Fibroblast of mammary gland (primary cell): Measurements from ENCODE around the gene PPIF.

Experiments
- DNase-seq: peaks from one replicate; pipeline ENCODE4 v3.0.0-alpha.2; 2010; ENCODE audit warnings: low read depth
- H3K4me3 ChIP-seq: 2 replicates; pipeline ENCODE4 v1.5.1; 2011; ENCODE audit warnings: low read depth, mild to moderate bottlenecking, low read length, moderate library complexity; ENCODE audit not compliant: control insufficient read depth
- TF ChIP-seq, protein P1 (sequence below): conservative IDR thresholded peaks from 2 replicates; pipeline ENCODE4 v1.5.1; 2011; ENCODE audit warnings: low read depth, low read length, inconsistent platforms; ENCODE audit not compliant: control insufficient read depth, insufficient read depth

Gene PPIF

DNA sequence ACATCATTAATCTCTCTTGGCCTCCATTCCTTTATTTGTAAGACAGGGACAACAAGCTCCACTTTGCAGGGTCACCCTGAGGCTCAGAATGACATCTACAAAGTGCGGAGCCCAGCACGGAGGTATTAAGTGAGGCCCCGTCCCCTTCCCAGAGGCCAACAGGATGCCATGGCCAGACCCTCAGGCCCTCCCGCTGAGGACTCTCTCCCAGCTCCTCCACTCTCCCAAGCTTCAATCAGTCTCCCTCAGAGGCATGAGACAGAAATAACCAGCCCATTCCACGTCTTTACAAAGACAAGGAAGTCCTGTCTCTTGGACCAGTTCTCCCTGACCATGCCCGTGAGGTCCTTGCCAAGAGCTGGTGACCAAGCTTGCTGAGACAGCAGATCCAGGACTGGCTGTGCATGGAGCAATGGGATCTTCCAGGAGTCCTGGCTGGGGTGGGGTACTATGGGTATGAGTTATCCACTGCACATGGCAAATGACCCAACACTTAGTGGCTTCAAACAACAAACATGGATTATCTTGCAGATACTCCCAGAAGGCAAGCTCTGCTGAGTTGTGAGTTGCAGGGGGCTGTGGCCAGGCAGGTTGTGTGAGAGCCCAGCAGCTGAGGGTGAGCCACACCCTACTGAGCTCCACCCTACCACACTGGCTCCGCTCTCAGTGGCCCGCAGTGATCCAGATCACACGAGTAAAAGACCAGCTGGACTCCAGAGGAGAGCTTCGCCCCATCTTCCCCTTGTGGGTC lies 4.3 kb upstream of the PPIF start:
- TF ChIP-seq, protein P1, sequence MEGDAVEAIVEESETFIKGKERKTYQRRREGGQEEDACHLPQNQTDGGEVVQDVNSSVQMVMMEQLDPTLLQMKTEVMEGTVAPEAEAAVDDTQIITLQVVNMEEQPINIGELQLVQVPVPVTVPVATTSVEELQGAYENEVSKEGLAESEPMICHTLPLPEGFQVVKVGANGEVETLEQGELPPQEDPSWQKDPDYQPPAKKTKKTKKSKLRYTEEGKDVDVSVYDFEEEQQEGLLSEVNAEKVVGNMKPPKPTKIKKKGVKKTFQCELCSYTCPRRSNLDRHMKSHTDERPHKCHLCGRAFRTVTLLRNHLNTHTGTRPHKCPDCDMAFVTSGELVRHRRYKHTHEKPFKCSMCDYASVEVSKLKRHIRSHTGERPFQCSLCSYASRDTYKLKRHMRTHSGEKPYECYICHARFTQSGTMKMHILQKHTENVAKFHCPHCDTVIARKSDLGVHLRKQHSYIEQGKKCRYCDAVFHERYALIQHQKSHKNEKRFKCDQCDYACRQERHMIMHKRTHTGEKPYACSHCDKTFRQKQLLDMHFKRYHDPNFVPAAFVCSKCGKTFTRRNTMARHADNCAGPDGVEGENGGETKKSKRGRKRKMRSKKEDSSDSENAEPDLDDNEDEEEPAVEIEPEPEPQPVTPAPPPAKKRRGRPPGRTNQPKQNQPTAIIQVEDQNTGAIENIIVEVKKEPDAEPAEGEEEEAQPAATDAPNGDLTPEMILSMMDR, result no peak
- no peak overlapping the region for H3K4me3 ChIP-seq
- peak; percentile 25 for DNase-seq

DNA sequence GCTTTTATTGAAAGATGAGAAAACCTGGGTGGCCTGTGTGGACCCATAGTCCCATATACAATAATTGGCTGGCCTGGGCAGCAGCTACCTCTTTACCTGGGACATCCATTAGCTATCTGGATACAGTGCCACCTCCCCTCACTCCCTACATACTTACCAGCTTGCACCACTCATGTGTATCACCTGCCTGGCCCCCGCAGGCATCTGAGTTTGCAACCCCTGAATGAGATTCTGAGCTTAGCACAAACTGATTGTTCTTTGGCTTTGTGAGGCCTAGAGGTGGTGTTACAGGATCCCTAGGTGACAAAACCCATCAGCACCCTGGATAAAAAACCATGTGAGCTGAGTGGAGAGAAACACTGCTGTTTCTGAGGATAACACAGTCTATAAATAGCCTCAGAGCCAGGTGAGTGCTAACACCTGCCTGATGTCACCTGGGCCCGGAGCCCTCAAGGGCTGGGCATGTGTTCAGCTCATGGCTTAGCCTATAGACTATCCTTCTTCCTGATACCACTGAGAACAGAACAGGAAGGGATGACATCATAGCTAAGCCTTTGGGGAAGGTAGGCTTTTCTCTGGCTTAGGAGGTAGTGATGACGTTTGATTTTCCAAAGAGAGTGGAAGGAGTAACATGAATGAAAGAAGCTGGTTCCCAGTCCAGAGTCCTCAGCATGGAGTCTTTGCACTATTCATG lies 2.6 kb upstream of the PPIF start:
- TF ChIP-seq, protein P1, result no peak
- DNase-seq, result no peak
- no peak overlapping the region for H3K4me3 ChIP-seq

DNA sequence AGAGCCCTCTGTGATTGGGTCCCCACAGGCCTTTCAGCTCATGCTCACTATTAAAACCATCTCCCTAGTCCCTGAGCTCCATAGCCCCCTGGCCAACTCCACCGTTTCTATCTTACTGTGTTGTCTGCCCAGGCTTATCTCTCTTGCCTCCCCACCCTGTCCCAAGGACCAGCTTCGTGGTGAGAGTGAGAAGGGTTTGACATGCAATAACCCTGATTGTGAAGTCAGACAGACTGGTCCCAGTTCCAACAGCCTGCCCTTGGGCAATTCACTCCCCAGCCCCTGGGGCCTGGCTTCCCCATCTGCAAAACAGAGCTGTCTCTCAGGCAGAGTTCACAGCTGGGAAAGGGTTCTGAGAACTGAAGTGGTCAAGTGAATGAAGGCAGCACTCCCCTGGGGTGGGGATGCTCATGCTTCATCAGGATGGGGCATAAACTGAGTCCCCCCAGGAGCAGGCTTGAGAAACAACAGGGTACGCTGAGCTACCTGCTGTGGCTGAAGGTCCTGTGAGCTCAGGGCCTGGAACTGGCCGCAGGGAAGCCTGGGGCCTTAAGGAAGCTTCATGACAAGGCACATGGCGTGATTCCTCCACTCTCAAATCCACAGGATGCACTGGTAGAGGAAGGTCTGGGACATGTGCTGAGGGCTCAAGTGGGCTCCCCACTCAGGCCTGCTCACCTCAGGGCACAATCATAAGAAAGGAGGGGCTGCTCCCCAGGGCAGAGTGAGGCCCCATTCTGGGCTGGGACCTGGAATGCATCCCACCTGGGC lies 1.8 kb upstream of the PPIF start:
- H3K4me3 ChIP-seq, result no peak overlapping the region
- TF ChIP-seq, protein P1, result no peak
- DNase-seq, result no peak

DNA sequence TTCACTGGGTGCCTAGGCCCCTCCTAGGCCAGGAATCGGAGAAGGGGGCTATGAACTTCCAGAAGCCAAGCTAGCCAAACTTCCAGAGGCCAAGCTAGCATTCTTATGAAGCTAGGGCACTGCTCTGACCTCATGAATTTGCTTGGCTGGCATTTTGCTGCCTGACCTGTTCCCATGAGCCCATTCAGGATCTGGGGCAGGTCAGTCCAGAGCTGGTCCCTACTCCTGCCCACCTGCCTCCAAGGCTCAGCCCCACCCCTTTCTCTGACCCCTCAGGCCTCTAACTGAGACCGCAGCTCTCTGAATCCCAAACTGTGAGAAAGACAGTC lies 1.3 kb upstream of the PPIF start:
- no peak for DNase-seq
- TF ChIP-seq, protein P1, result no peak
- H3K4me3 ChIP-seq, result no peak overlapping the region

DNA sequence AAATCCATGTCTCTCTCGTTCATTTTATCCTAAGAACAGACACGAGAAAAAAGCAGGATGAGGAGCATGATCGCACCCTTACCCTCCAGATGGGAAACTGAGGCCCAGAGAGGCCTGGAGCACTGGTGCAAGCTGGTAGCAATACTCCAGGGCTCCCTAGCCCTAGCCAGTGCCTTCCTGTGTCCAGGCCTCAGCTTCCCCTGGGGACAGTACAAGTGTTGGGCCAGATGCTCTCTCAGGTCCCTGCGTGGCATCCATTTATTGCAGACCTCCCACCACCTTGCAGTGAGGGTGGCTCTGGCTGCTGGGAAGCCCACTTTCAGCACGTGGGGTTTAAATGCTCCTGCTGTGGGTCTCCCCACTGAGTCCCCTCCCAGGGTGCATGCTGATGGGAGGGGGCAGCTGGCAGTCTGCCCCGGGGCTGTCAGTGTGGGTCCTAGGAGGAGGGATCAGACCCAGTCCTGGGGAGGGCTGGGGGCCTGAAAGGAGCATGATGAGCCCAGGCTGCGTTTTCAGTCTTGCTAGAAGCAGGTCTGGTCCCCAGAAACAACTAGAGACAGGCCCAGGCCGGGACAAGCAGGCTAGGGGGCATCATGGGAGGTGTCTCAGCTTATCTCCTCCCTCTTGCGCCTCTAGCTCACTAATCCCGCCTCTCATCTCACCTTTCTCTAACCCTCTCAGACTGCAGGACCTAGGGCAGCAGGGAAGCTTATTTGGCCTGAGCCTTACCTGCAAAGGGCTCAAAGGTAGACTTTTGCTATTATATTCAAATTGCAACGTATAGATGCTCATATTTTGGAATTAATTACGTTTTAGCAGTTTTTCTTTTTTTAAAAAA lies 662 bp upstream of the PPIF start:
- TF ChIP-seq, protein P1, result no peak
- no peak overlapping the region for H3K4me3 ChIP-seq
- DNase-seq, result no peak
